SK-N-SH (cell line): ENCODE measurements around the gene VIL1. TPM values are rescaled to one million over a fixed set of nuclear protein-coding genes. Genes with fewer than 3 reads are reported as not detected.

Experiments
- CTCF ChIA-PET: fragments of 300-600, 350-600 bp; formaldehyde crosslinking; extraction: SDS; loops from one replicate; lab custom pipeline; 2021; lab: Yijun Ruan, JAX
- POLR2A ChIA-PET: fragments of 350-600 bp; sonication (Branson Sonifier 250); formaldehyde crosslinking; extraction: SDS; loops from one replicate; lab custom pipeline; 2020; ENCODE audit warnings: antibody characterized with exemption, inconsistent platforms; lab: Yijun Ruan, JAX
- DNase-seq: peaks from one replicate; pipeline ENCODE4 v3.0.0; 2012
- H2AFZ ChIP-seq: fragments of 200-600 bp; sonication (generic); 2 replicates; pipeline ENCODE4 v1.8.1; 2016; ENCODE audit warnings: antibody characterized with exemption, mild to moderate bottlenecking, low read depth
- H3F3A ChIP-seq: fragments of 200-600 bp; sonication (generic); replicated peaks from 2 replicates; pipeline ENCODE3; 2016; ENCODE audit warnings: antibody characterized with exemption, mild to moderate bottlenecking; ENCODE audit not compliant: insufficient read depth
- H3K27ac ChIP-seq, 2 experiments: fragments of 200-500 bp in 1 of 2; fragments of 200-600 bp in 1 of 2; sonication (Bioruptor generic) in 1 of 2; sonication (generic), shearing (Covaris generic) in 1 of 2; 2 replicates each; pipeline versions ENCODE4 v1.5.1 to v1.6.1; 2014 to 2016; ENCODE audit warnings: low read depth in 2 of 2, inconsistent platforms in 1 of 2, low read length in 1 of 2, mild to moderate bottlenecking in 1 of 2, mixed read lengths in 1 of 2
- H3K27me3 ChIP-seq: fragments of 200-600 bp; sonication (generic), shearing (Covaris generic); 2 replicates; pipeline ENCODE4 v1.6.1; 2016; ENCODE audit warnings: mixed run types; ENCODE audit not compliant: insufficient read depth
- H3K36me3 ChIP-seq, 2 experiments: fragments of 200-500 bp in 1 of 2; fragments of 200-600 bp in 1 of 2; sonication (Bioruptor generic) in 1 of 2; sonication (generic) in 1 of 2; replicated peaks in 1 of 2; 2 replicates each; pipeline versions ENCODE3 to v1.5.1; 2014 to 2016; ENCODE audit warnings: low read length in 1 of 2, mild to moderate bottlenecking in 1 of 2; ENCODE audit not compliant: insufficient read depth in 2 of 2, control insufficient read depth in 1 of 2
- H3K4me1 ChIP-seq, 2 experiments: fragments of 200-500 bp in 1 of 2; fragments of 200-600 bp in 1 of 2; sonication (Bioruptor generic) in 1 of 2; sonication (generic), shearing (Covaris generic) in 1 of 2; 2 replicates each; pipeline versions ENCODE4 v1.5.1 to v1.6.1; 2014 to 2016; ENCODE audit warnings: low read depth in 1 of 2, low read length in 1 of 2, mixed run types in 1 of 2; ENCODE audit not compliant: insufficient read depth in 2 of 2, control insufficient read depth in 1 of 2
- H3K4me2 ChIP-seq: fragments of 200-600 bp; sonication (generic), shearing (Covaris generic); 2 replicates; pipeline ENCODE4 v1.6.1; 2017; ENCODE audit warnings: mixed run types
- H3K4me3 ChIP-seq, 2 experiments: fragments of 200-500 bp in 1 of 2; fragments of 200-600 bp in 1 of 2; sonication (Bioruptor generic) in 1 of 2; sonication (generic), shearing (Covaris generic) in 1 of 2; 2 replicates each; pipeline versions ENCODE4 v1.5.1 to v1.8.1; 2014 to 2016; ENCODE audit warnings: low read depth in 2 of 2, inconsistent platforms in 1 of 2, low read length in 1 of 2, mild to moderate bottlenecking in 1 of 2, mixed read lengths in 1 of 2, moderate library complexity in 1 of 2
- H3K79me2 ChIP-seq: fragments of 200-600 bp; sonication (generic); 2 replicates; pipeline ENCODE4 v1.8.1; 2017; ENCODE audit warnings: mild to moderate bottlenecking; ENCODE audit not compliant: insufficient read depth
- H3K9ac ChIP-seq: fragments of 200-600 bp; sonication (generic); 2 replicates; pipeline ENCODE4 v1.6.1; 2017; ENCODE audit warnings: mixed run types
- H3K9me2 ChIP-seq: fragments of 200-600 bp; sonication (generic); 2 replicates; pipeline ENCODE4 v1.6.1; 2017; ENCODE audit warnings: mixed run types
- H3K9me3 ChIP-seq: fragments of 200-600 bp; sonication (generic); 2 replicates; pipeline ENCODE4 v1.6.1; 2017; ENCODE audit warnings: mixed run types, mild to moderate bottlenecking, moderate library complexity
- H4K20me1 ChIP-seq: fragments of 200-600 bp; sonication (generic); 2 replicates; pipeline ENCODE4 v1.6.1; 2017; ENCODE audit warnings: mild to moderate bottlenecking, mixed run types; ENCODE audit not compliant: insufficient read depth
- EZH2phosphoT487 ChIP-seq: fragments of 200-600 bp; sonication (generic); IDR thresholded peaks from 2 replicates; pipeline ENCODE4 v1.6.1; 2017; ENCODE audit warnings: low read depth, mixed run types, mild to moderate bottlenecking, antibody characterized with exemption, moderate library complexity, borderline replicate concordance
- FOXM1 ChIP-seq: IDR thresholded peaks from 2 replicates; pipeline ENCODE4 v1.4.0; 2012; ENCODE audit warnings: low read depth, mild to moderate bottlenecking
- JUND ChIP-seq: IDR thresholded peaks from 2 replicates; pipeline ENCODE4 v1.4.0; 2012
- NFIC ChIP-seq: IDR thresholded peaks from 2 replicates; pipeline ENCODE4 v1.4.0; 2012; ENCODE audit warnings: borderline replicate concordance
- POLR2AphosphoS5 ChIP-seq: IDR thresholded peaks from 2 replicates; pipeline ENCODE4 v1.6.1; 2012; ENCODE audit warnings: low read depth, low read length
- RCOR1 ChIP-seq: fragments of 150-350 bp; IDR thresholded peaks from 2 replicates; pipeline ENCODE4 v1.6.1; 2017; ENCODE audit warnings: antibody characterized with exemption, low read length
- RXRA ChIP-seq: IDR thresholded peaks from 2 replicates; pipeline ENCODE4 v1.4.0; 2012; ENCODE audit warnings: low read depth, mild to moderate bottlenecking, borderline replicate concordance
- SMC3 ChIP-seq: IDR thresholded peaks from 2 replicates; pipeline ENCODE4 v1.6.1; 2012; ENCODE audit warnings: low read depth, low read length, improper control_type of control experiment
- TCF12 ChIP-seq: IDR thresholded peaks from 2 replicates; pipeline ENCODE4 v1.4.0; 2012
- TEAD4 ChIP-seq: IDR thresholded peaks from 2 replicates; pipeline ENCODE4 v1.4.0; 2012; ENCODE audit warnings: mild to moderate bottlenecking, borderline replicate concordance; ENCODE audit not compliant: insufficient read depth
- ZBTB33 ChIP-seq: IDR thresholded peaks from 2 replicates; pipeline ENCODE4 v1.4.0; 2012; ENCODE audit warnings: low read depth, borderline replicate concordance
- WGBS: methylation state at CpG from one replicate; pipeline ENCODE4 v1.1.6; 2017; ENCODE audit warnings: low lambda C conversion rate; 5-methylcytosine and 5-hydroxymethylcytosine counted together
- polyA plus RNA-seq, 3 experiments: library from polyadenylated mRNA; depleted of rRNA; stranded (reverse); fragments of >200 nt; gene quantifications; 2 replicates each; pipeline ENCODE4 v1.2.3, GENCODE V29; 2012
- TF ChIP-seq, protein P1 (sequence below): fragments of 150-350 bp; IDR thresholded peaks from 2 replicates; pipeline ENCODE4 v1.6.1; 2016; ENCODE audit warnings: mild to moderate bottlenecking, low read depth, low read length
- TF ChIP-seq, protein P2 (sequence below): IDR thresholded peaks from 2 replicates; pipeline ENCODE4; 2012
- TF ChIP-seq, protein P3 (sequence below): fragments of 200-600 bp; sonication (generic); IDR thresholded peaks from 2 replicates; pipeline ENCODE4 v1.6.1; 2017; ENCODE audit warnings: antibody characterized with exemption, mild to moderate bottlenecking, moderate library complexity

VIL1 gene
- polyA plus RNA-seq, 1 of the 3 experiments (the other 2 are of a cell fraction) = under 0.01 TPM

- TF ChIP-seq, protein P1, sequence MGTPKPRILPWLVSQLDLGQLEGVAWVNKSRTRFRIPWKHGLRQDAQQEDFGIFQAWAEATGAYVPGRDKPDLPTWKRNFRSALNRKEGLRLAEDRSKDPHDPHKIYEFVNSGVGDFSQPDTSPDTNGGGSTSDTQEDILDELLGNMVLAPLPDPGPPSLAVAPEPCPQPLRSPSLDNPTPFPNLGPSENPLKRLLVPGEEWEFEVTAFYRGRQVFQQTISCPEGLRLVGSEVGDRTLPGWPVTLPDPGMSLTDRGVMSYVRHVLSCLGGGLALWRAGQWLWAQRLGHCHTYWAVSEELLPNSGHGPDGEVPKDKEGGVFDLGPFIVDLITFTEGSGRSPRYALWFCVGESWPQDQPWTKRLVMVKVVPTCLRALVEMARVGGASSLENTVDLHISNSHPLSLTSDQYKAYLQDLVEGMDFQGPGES = no peak
- TF ChIP-seq RCOR1 (no peak), RXRA (no peak), TCF12 (no peak), ZBTB33 (no peak), SMC3 (no peak)
- TF ChIP-seq, protein P2, sequence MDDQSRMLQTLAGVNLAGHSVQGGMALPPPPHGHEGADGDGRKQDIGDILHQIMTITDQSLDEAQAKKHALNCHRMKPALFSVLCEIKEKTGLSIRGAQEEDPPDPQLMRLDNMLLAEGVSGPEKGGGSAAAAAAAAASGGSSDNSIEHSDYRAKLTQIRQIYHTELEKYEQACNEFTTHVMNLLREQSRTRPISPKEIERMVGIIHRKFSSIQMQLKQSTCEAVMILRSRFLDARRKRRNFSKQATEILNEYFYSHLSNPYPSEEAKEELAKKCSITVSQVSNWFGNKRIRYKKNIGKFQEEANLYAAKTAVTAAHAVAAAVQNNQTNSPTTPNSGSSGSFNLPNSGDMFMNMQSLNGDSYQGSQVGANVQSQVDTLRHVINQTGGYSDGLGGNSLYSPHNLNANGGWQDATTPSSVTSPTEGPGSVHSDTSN = no peak
- TF ChIP-seq, protein P3, sequence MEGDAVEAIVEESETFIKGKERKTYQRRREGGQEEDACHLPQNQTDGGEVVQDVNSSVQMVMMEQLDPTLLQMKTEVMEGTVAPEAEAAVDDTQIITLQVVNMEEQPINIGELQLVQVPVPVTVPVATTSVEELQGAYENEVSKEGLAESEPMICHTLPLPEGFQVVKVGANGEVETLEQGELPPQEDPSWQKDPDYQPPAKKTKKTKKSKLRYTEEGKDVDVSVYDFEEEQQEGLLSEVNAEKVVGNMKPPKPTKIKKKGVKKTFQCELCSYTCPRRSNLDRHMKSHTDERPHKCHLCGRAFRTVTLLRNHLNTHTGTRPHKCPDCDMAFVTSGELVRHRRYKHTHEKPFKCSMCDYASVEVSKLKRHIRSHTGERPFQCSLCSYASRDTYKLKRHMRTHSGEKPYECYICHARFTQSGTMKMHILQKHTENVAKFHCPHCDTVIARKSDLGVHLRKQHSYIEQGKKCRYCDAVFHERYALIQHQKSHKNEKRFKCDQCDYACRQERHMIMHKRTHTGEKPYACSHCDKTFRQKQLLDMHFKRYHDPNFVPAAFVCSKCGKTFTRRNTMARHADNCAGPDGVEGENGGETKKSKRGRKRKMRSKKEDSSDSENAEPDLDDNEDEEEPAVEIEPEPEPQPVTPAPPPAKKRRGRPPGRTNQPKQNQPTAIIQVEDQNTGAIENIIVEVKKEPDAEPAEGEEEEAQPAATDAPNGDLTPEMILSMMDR = no peak
- CTCF ChIA-PET = interaction anchor here (1.0 to 2.7 kb wide), 2 partner anchors 8 to 13 kb away, joined by 3 to 15 read pairs; no protein-coding TSS in a partner anchor
Observed at GRCh38 chr2:218474527-218474926, 55.6 kb downstream of the VIL1 start.

DNA sequence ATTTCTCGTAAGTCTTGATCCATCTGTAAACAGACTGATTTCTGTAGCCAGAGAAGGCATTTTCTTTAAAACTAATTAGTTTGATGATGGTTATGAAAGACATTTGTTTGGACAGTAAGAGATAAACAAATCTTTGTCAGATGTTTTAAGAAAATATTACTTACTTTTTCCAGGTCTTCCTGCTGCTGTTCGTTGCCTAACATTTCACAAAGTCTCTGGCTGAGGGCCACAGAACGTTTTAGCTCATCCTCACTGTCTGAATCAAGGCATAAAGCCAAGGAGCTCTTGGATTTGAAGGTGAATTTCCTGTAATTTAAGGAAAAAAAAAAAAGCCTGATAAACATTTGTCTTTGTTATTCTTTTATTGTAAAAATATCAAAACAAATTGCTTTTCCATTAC is 57.8 kb downstream of the VIL1 start:
- no peak for DNase-seq
- H2AFZ ChIP-seq = no peak overlapping the region
- TF ChIP-seq EZH2phosphoT487 (no peak), POLR2AphosphoS5 (no peak), FOXM1 (no peak), NFIC (no peak), TEAD4 (no peak), JUND (no peak), RCOR1 (no peak)
- TF ChIP-seq, protein P3 = no peak
- H3K4me3 ChIP-seq = no peak overlapping the region
- ChIA-PET CTCF (interaction anchor here (2.7 kb wide), 1 partner anchor 10 kb away, joined by 15 read pairs; no protein-coding TSS in a partner anchor), POLR2A (no interaction called here)
- 46% methylated on average over 3 of the region's 3 CpGs for WGBS
- H3K9me2 ChIP-seq = no peaks in the 10 kb centered on the region
- H3K36me3 ChIP-seq = peaks cover 40 to 46% of the 10 kb centered on the region in 2 experiments
- no peaks in the 10 kb centered on the region for H3K79me2 ChIP-seq
- H3F3A ChIP-seq = peaks cover 6% of the 10 kb centered on the region
- no peaks in the 10 kb centered on the region for H4K20me1 ChIP-seq
- H3K9me3 ChIP-seq = no peaks in the 10 kb centered on the region
- H3K27ac ChIP-seq = peak overlapping the region in 1 of 2 experiments; percentile 58; a peak in 2 of 4 replicates
- no peaks in the 10 kb centered on the region; a peak in 1 of 4 replicates for H3K4me1 ChIP-seq
- no peak overlapping the region for H3K9ac ChIP-seq
- no peaks in the 10 kb centered on the region for H3K27me3 ChIP-seq
- H3K4me2 ChIP-seq = no peak overlapping the region

More at GRCh38 chr2:218474527-218474926, 55.6 kb downstream of the VIL1 start:
- Histone ChIP-seq H3K27ac (no peak overlapping the region), H3K9ac (no peak overlapping the region), H3K27me3 (no peaks in the 10 kb centered on the region), H4K20me1 (no peaks in the 10 kb centered on the region), H3K9me2 (no peaks in the 10 kb centered on the region), H3K79me2 (no peaks in the 10 kb centered on the region), H2AFZ (no peak overlapping the region), H3K4me2 (no peak overlapping the region), H3K4me3 (no peak overlapping the region), H3K9me3 (no peaks in the 10 kb centered on the region), H3F3A (peaks cover 6% of the 10 kb centered on the region), H3K4me1 (no peaks in the 10 kb centered on the region; a peak in 1 of 4 replicates), H3K36me3 (peaks cover 26 to 34% of the 10 kb centered on the region in 2 experiments)
- POLR2A ChIA-PET = no interaction called here
- no peak for DNase-seq
- 79% methylated on average over 3 of the region's 3 CpGs for WGBS
